Measurements from ENCODE around the gene DYNLRB2.
A peak's percentile ranks its signal among the peaks of the same experiment; 100 is the strongest.

Gene DYNLRB2

DNA sequence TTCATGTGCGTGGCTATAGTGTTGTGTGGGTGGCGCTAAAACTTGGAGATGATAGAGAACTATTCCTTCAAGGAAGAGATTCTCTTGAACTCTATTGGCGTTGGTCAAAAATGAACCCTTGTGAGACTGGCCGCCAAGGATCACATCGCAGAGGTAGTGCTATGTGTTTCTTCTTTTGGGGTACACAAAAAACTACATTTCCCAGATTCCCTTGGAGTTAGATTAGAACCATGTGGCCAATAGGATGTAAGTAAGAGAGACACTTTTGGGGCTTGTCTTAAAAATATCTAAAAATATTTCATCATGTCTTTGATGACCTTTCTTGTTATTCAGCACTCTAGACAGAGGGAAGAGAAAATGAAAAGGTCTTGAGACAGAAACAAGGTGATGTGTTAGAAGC, 25.4 kb upstream of the DYNLRB2 start:
- Histone ChIP-seq H3K4me1 (peaks cover 12 to 36% (median 24%) of the 10 kb centered on the region in 10 experiments; a peak in 19 of 20 replicates), H3K4me2 (peak overlapping the region in 2 of 11 experiments; percentile 4 to 13; a peak in 3 of 22 replicates), H3K27me3 (no peaks in the 10 kb centered on the region), H3K9me3 (replicated peaks in 1 of 11) (peaks cover 0 to 6% (median 0%) of the 10 kb centered on the region in 11 experiments; a peak in 1 of 22 replicates), H4K20me1 (no peaks in the 10 kb centered on the region), H3K36me3 (no peaks in the 10 kb centered on the region), H3K9ac (no peak overlapping the region), H3K27ac (no peak overlapping the region), H3K4me3 (no peak overlapping the region)
- TF ChIP-seq Cebpa-rat (IDR thresholded peaks at IDR 0.05): no peak

DNA sequence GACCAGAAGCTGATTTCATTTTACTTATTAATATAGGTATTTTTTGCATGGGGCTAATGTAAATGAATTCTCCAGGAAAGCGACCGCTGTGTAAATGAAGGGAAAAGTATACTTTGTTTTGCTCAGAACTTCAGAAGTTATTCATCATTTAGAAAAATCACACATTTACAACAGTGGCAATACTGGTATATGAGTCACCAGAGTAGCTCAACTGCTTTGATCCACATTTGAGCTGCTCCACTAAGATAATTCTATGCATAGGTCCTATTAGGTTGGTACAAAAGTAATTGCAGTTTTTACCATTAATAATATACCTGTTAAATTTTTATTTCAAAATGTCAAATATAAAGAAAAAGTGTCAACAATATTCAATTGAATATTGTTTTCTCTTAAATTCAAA, 22.9 kb upstream of the DYNLRB2 start:
- no peak overlapping the region for H3K9ac ChIP-seq
- no peaks in the 10 kb centered on the region for H3K27me3 ChIP-seq
- no peak overlapping the region for H3K4me3 ChIP-seq
- no peaks in the 10 kb centered on the region for H3K36me3 ChIP-seq
- peaks cover 12 to 40% (median 27%) of the 10 kb centered on the region in 10 experiments; a peak in 19 of 20 replicates for H3K4me1 ChIP-seq
- no peak overlapping the region for H3K27ac ChIP-seq
- TF ChIP-seq Cebpa-rat (IDR thresholded peaks at IDR 0.05): no peak
- no peaks in the 10 kb centered on the region for H4K20me1 ChIP-seq
- H3K9me3 ChIP-seq (replicated peaks in 1 of 11): peaks cover 0 to 6% (median 0%) of the 10 kb centered on the region in 11 experiments; a peak in 1 of 22 replicates
- H3K4me2 ChIP-seq: peak overlapping the region in 7 of 11 experiments; percentile 19 to 78 (median 64); a peak in 11 of 22 replicates

DNA sequence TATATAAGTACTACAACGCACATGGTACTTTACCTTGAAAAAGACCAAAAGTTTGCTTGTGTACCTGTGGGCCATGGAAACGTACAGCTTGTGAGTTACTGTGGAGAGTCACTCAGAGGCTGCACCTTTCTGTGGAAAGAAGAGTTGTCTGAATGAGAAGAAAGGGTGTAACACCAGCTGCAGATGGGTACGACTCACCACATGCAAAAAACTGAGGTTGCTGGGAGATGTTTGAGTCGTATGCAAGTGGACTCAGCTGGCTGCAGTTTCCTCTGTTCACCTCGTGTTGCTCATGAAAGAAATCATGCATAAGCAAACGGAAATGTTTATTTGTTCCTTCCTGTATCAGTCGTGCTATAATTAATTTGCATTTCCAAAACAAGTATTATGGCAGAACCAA, 22.4 kb upstream of the DYNLRB2 start:
- H3K9me3 ChIP-seq (replicated peaks in 1 of 11): peaks cover 0 to 6% (median 0%) of the 10 kb centered on the region in 11 experiments; a peak in 1 of 22 replicates
- no peaks in the 10 kb centered on the region for H3K36me3 ChIP-seq
- H3K27me3 ChIP-seq: no peaks in the 10 kb centered on the region
- H4K20me1 ChIP-seq: no peaks in the 10 kb centered on the region
- no peak for TF ChIP-seq Cebpa-rat (IDR thresholded peaks at IDR 0.05)
- H3K27ac ChIP-seq: no peak overlapping the region
- H3K4me2 ChIP-seq: peak overlapping the region; percentile 42 to 78 (median 64)
- H3K9ac ChIP-seq: no peak overlapping the region
- H3K4me1 ChIP-seq: peaks cover 12 to 40% (median 27%) of the 10 kb centered on the region in 10 experiments; a peak in 19 of 20 replicates
- no peak overlapping the region for H3K4me3 ChIP-seq

DNA sequence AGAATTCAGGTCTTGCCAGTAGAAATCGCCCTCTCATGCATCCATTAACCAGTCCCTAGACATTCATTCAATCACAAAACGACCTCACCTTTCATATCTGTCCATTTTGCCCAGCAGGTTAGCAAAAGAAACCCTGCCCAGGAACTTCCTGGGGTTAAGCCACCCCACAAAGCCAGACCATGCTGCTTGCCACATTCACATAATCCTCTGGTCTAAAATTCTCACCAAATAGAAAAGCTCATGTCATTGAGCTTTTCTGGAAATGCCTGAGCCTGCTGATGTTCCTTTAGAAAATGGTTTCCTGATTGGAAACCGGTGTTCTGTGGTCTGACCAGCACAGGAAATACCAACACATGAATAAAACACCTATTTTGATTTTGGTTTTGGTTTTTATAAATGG, 21.6 kb upstream of the DYNLRB2 start:
- Histone ChIP-seq H4K20me1 (no peaks in the 10 kb centered on the region), H3K27ac (no peak overlapping the region), H3K9me3 (replicated peaks in 1 of 11) (peaks cover 0 to 6% (median 0%) of the 10 kb centered on the region in 11 experiments; a peak in 1 of 22 replicates), H3K27me3 (no peaks in the 10 kb centered on the region), H3K4me2 (peak overlapping the region in 10 of 11 experiments; percentile 42 to 78 (median 66); a peak in 18 of 22 replicates), H3K9ac (no peak overlapping the region), H3K36me3 (no peaks in the 10 kb centered on the region), H3K4me1 (peaks cover 12 to 40% (median 27%) of the 10 kb centered on the region in 10 experiments; a peak in 19 of 20 replicates), H3K4me3 (no peak overlapping the region)
- no peak for TF ChIP-seq Cebpa-rat (IDR thresholded peaks at IDR 0.05)

DNA sequence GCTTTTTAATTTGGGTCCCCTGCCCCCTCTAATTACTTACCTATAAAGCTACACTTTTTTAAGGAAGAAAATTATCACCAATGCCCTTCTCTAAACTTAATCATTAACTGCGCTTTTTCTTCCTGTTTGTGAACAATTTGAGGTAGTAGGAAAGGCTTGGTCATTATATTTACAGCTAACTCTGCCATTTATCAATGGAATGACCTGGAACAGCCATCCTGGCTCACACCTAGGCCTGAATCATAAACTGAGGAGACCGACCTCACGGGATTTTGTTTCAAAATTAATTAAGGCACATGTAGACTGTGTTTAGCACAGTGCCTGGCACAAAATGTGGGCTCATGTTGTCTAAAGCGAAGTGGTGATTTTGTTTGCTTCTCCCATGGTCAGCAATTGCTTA, 15.4 kb upstream of the DYNLRB2 start:
- Histone ChIP-seq H3K4me3 (no peak overlapping the region), H3K4me1 (peaks cover 0 to 14% (median 2%) of the 10 kb centered on the region in 10 experiments; a peak in 8 of 20 replicates), H4K20me1 (no peaks in the 10 kb centered on the region), H3K4me2 (no peak overlapping the region), H3K9ac (no peak overlapping the region), H3K36me3 (no peaks in the 10 kb centered on the region), H3K9me3 (replicated peaks in 1 of 11) (no peaks in the 10 kb centered on the region), H3K27ac (no peak overlapping the region), H3K27me3 (no peaks in the 10 kb centered on the region)
- TF ChIP-seq Cebpa-rat (IDR thresholded peaks at IDR 0.05): no peak

DNA sequence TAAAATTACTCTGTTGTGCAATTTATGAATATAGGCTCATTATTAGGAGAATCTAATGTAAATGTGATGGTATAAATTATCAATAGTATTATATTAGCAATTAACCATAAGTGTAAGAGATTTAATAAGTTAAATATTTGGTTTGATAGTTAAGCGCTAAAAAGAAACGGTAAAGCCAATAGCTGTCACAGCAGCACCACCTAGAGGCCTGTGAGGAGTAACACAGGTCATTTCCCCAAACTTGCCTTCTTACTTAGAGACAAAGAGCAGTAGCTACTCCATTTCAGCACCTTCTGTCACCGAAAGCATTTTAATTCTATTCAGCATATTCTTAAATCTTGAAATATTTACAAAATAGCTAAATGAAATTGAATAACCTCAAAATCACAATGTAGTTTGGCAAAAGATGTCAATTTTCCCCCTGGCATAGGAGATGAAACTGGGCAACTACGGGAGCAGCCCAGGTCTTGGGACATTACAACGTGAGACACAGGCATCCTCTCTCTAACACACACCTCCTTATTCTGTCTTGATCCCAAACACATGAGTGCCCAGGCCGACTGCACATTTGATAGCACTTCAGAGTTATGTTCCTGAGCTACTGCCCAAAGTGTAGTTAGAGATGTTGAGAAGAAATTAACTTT, 14.3 kb upstream of the DYNLRB2 start:
- no peaks in the 10 kb centered on the region for H3K27me3 ChIP-seq
- no peak overlapping the region for H3K9ac ChIP-seq
- no peak for TF ChIP-seq Cebpa-rat (IDR thresholded peaks at IDR 0.05)
- no peaks in the 10 kb centered on the region for H3K9me3 ChIP-seq (replicated peaks in 1 of 11)
- H3K36me3 ChIP-seq: no peaks in the 10 kb centered on the region
- H3K4me1 ChIP-seq: peaks cover 0 to 14% (median 0%) of the 10 kb centered on the region in 10 experiments; a peak in 5 of 20 replicates
- no peak overlapping the region for H3K4me3 ChIP-seq
- H3K4me2 ChIP-seq: peak overlapping the region in 2 of 11 experiments; percentile 9 to 20; a peak in 2 of 22 replicates
- no peaks in the 10 kb centered on the region for H4K20me1 ChIP-seq
- H3K27ac ChIP-seq: no peak overlapping the region

DNA sequence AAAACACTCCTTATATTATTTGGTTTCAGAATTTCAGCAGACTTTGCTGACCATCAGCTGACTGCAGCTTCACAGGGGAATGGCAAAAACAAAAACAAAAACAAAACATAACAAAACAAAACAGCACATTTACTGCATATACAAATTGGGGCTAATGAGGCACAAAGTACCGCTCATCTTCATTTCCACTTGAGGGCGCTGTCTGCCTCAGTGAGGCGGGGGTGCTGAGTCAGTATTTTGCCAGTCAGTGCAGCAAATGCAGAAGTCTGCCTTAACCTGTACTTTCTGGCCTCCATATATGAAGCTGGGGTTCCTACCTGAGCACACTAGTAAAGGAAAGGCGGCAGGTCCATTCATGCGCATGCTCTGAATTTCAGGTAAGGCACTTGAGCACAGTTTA, 13.5 kb upstream of the DYNLRB2 start:
- Histone ChIP-seq H3K9me3 (replicated peaks in 1 of 11) (no peaks in the 10 kb centered on the region), H3K36me3 (no peaks in the 10 kb centered on the region), H4K20me1 (no peaks in the 10 kb centered on the region), H3K27me3 (no peaks in the 10 kb centered on the region), H3K4me1 (peaks cover 0 to 14% (median 0%) of the 10 kb centered on the region in 10 experiments; a peak in 5 of 20 replicates), H3K4me3 (no peak overlapping the region), H3K9ac (no peak overlapping the region), H3K4me2 (0 out of 22 replicates have a peak overlapping the region, but pooled peaks of 2 of the 11 experiments have one; percentile 0 to 6), H3K27ac (no peak overlapping the region)
- no peak for TF ChIP-seq Cebpa-rat (IDR thresholded peaks at IDR 0.05)

DNA sequence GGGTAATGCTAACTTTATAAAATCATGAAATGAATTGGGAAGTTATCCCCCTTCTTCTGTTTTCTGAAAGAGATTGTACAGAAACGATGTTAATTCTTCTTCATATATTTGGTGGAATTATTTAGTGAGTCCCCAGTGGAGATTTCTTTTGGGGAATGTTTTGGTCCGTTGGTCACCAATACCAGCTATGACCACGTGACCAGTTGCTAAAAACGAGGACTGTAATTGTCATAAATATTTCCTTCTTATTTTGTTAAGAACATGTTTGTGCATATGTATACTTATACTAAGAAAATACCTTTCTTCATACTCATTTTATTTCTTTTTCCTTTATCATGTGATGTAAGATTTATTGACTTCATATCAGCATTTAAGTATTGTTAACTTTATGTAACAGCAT, 10.3 kb upstream of the DYNLRB2 start:
- no peaks in the 10 kb centered on the region for H4K20me1 ChIP-seq
- H3K4me1 ChIP-seq: peaks cover 0 to 14% (median 0%) of the 10 kb centered on the region in 10 experiments; a peak in 5 of 20 replicates
- no peak overlapping the region for H3K27ac ChIP-seq
- H3K27me3 ChIP-seq: no peaks in the 10 kb centered on the region
- H3K36me3 ChIP-seq: no peaks in the 10 kb centered on the region
- no peak for TF ChIP-seq Cebpa-rat (IDR thresholded peaks at IDR 0.05)
- H3K4me2 ChIP-seq: no peak overlapping the region
- no peak overlapping the region for H3K9ac ChIP-seq
- no peaks in the 10 kb centered on the region for H3K9me3 ChIP-seq (replicated peaks in 1 of 11)
- no peak overlapping the region for H3K4me3 ChIP-seq

DNA sequence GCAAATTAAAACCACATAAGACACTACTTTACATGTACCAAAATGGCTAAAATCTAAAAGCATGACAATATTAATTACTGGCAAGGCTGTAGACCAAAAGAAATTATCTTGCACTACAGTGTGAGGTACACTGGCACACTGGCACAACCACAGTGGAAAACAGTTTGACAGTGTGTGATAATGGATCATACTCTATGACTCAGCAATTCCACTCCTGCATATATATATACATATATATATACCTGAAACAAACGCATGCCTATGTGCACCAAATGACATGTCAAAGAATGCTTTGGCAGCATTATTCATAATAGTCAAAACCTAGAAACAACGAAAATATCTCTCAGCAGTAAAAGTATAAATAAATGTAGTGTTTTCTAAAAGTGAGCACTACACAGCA, 4.6 kb upstream of the DYNLRB2 start:
- no peak for TF ChIP-seq Cebpa-rat (IDR thresholded peaks at IDR 0.05)
- H3K27ac ChIP-seq: no peak overlapping the region
- no peak overlapping the region for H3K4me3 ChIP-seq
- no peaks in the 10 kb centered on the region for H4K20me1 ChIP-seq
- H3K9me3 ChIP-seq (replicated peaks in 1 of 11): peaks cover 8 to 16% (median 10%) of the 10 kb centered on the region in 11 experiments; a peak in 21 of 22 replicates
- H3K36me3 ChIP-seq: no peaks in the 10 kb centered on the region
- H3K9ac ChIP-seq: no peak overlapping the region
- no peaks in the 10 kb centered on the region for H3K4me1 ChIP-seq
- H3K4me2 ChIP-seq: no peak overlapping the region
- no peaks in the 10 kb centered on the region for H3K27me3 ChIP-seq

All from BLaER1 treated with 17β-estradiol and CSF1 and Interleukin-3, amounts not matched to agents 10 nM and 100 nM (cell line).